LNCaP clone FGC (cell line): ENCODE data around the gene PAK5.

Experiments used
- DNase-seq: peaks from one replicate; pipeline ENCODE4 v3.0.0-alpha.2; 2011; ENCODE audit warnings: low read depth
- H3K4me3 ChIP-seq: 2 replicates; pipeline ENCODE4 v1.5.1; 2011; ENCODE audit warnings: mild to moderate bottlenecking, low read depth, low read length, control low read depth
- TF ChIP-seq, protein P1 (sequence below): IDR thresholded peaks from 2 replicates; pipeline ENCODE4 v1.5.1; 2012; ENCODE audit warnings: mild to moderate bottlenecking; ENCODE audit not compliant: control insufficient read depth, insufficient read depth; ENCODE audit errors: extremely low read depth

The PAK5 gene

DNA sequence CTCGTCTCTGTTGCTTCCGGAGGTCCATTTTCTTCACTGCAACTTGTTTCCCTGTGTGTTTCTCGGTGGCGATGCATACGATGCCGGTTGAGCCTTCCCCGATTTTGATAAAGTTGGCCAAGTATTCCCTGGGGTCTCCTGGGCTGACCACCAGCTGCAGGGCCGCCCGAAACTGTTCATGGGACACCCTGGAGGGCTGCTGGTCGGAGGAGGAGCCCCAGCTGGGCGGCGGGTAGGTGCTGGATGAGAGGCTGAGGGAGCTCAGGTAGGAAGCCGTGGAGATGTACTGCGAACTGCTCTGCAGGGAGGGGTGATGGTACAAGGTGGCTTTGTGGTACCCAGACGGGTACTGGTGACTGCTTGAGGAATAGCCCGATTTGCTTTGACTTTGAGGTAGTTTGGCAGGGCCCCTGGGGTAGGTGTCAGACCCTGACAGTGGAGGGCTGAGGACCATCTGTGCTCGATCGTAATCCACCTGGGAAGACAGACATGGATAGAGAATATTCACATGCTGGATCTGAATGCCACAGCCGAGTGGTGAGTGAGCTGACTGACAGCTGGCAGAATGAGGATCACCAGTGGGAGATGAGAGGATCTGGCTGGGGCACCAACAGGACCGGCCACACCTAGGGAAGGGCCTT, 272.8 kb downstream of the PAK5 start:
- TF ChIP-seq, protein P1, sequence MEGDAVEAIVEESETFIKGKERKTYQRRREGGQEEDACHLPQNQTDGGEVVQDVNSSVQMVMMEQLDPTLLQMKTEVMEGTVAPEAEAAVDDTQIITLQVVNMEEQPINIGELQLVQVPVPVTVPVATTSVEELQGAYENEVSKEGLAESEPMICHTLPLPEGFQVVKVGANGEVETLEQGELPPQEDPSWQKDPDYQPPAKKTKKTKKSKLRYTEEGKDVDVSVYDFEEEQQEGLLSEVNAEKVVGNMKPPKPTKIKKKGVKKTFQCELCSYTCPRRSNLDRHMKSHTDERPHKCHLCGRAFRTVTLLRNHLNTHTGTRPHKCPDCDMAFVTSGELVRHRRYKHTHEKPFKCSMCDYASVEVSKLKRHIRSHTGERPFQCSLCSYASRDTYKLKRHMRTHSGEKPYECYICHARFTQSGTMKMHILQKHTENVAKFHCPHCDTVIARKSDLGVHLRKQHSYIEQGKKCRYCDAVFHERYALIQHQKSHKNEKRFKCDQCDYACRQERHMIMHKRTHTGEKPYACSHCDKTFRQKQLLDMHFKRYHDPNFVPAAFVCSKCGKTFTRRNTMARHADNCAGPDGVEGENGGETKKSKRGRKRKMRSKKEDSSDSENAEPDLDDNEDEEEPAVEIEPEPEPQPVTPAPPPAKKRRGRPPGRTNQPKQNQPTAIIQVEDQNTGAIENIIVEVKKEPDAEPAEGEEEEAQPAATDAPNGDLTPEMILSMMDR: no peak
- DNase-seq: no peak

DNA sequence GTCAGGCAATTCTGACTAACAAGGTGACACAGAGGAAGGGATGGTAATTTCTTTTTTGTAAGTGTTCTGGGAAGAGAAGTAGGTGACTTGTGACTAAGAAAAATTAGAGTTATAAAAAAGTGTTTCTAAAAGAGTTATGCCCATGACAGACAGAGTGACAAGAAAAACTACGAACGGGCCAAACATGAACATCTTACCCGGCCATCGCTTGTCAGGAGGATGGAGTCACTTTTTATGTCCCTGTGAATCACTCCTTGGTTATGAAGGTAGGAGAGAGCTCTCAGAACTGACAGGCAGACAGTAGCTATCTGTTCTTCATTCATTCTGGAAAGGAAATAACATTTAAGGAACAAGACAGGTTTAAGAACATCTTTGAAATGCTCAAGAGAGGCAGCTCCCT, 281.5 kb downstream of the PAK5 start:
- no peak for DNase-seq
- TF ChIP-seq, protein P1: no peak
- H3K4me3 ChIP-seq: no peak overlapping the region

More for the DNA sequence above, 272.8 kb downstream of the PAK5 start:
- no peak overlapping the region for H3K4me3 ChIP-seq

DNA sequence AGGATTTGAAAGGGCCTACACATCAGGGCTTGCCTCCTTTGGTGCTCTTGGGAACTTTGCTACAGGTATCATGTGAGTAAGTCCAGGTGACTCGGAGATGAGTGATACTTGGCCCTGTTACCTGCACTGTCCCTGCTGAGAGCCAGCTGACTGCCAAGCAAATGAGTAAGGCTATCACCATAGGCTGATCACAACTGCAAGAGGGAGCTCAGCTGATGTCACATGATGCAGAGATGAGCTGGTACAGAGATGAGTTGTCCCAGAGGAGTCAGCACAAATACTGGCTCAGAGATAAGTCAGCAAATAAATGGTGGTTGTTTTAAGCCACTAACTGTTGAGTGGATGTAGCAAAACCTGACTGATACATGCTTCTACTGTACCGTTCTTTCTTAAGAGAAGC, 283.1 kb downstream of the PAK5 start:
- no peak for DNase-seq
- no peak overlapping the region for H3K4me3 ChIP-seq
- TF ChIP-seq, protein P1: no peak

DNA sequence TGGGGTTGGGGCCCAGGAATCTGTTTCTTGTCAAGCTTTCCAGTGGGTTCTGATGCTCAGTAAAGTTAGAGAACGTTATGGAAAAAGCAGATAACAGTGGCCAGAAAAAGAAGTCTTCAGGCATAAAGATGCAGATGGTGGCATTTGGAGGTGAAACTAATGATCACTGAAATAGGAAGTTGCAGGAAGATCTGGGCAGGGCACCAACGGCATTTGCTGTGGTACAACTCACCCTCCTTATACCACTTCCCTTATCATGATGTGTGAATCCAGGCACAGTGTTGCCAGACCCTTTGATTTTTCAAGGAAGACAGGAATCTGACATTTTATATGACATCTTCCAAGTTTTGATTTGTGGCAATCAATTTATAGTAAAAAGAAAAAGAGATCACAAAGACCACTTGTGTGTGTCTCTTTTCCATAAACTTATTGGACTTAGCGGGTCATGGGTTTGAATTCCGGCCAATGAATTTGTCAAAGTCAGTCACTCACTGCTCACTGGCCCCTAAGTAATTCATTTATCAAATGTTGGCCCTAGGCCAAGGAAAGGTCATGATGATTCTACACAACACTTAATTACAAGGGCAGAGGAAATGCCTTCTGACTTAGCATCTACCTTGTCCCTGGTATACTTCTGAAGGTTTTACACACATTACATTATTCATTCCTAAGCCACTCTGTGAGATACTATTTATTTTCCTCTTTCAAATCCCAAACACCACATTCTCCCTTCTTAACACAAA, 286.9 kb downstream of the PAK5 start:
- no peak overlapping the region for H3K4me3 ChIP-seq
- TF ChIP-seq, protein P1: no peak
- no peak for DNase-seq

DNA sequence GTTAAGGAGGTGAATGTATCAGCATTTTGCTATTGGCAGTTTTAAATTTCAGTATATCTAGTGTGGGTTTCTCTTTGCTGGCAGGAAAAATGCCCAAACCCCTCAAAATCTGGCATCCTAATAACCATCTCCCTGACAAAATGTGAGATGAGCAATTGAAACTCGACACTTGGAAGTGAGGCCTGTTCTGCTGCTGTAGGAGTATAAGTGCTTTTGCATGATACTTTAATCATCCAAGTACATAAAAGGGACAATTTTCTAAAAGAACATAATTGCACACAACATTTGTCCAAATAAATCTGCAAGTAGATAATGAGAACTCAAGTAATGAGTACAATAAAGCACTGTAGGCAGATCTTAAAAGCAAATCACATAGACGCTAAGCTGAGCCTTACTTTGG, 288.0 kb downstream of the PAK5 start:
- no peak for DNase-seq

DNA sequence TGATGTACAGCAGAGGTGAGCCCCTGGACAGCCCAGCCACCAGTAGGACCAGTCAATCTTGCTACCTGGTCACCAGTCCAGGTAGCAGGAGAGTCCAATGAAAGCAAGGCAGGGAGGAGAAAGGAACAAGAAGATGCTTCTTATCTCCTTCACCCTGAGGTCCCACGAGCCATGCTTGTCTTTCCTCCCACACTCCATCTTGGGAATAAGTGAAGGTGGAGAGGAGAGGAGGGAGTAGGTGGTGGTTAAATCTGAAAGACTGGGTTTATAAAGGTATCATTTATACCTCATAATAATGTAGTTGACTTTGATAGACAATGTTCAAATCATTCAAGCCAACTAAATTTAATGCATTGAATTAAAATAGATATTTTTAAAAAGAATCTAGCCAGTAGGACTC, 288.6 kb downstream of the PAK5 start:
- no peak overlapping the region for H3K4me3 ChIP-seq
- TF ChIP-seq, protein P1: no peak
- no peak for DNase-seq

More for the DNA sequence above, 288.0 kb downstream of the PAK5 start:
- TF ChIP-seq, protein P1: no peak
- H3K4me3 ChIP-seq: no peak overlapping the region
